Stimulated activated CD4-positive, alpha-beta T cell treated with anti-CD3 and anti-CD28 coated beads, Interleukin-2, amount 100 ng/mL, for 4 hours (primary cell): Measurements from ENCODE around the gene ULBP3.
"Not testable (repeated sequence)": the region's sequence is repeated elsewhere in the genome, so short reads cannot be mapped to it uniquely, and the experiment has no call there.

ENCODE experiments used
- DNase-seq: peaks from one replicate; pipeline ENCODE4 v3.0.0-alpha.2; 2020; ENCODE audit warnings: low read depth

Gene ULBP3

GRCh38 chr6:150015281-150016001, 53.5 kb downstream of the ULBP3 start:
- not testable (repeated sequence) for DNase-seq

DNA sequence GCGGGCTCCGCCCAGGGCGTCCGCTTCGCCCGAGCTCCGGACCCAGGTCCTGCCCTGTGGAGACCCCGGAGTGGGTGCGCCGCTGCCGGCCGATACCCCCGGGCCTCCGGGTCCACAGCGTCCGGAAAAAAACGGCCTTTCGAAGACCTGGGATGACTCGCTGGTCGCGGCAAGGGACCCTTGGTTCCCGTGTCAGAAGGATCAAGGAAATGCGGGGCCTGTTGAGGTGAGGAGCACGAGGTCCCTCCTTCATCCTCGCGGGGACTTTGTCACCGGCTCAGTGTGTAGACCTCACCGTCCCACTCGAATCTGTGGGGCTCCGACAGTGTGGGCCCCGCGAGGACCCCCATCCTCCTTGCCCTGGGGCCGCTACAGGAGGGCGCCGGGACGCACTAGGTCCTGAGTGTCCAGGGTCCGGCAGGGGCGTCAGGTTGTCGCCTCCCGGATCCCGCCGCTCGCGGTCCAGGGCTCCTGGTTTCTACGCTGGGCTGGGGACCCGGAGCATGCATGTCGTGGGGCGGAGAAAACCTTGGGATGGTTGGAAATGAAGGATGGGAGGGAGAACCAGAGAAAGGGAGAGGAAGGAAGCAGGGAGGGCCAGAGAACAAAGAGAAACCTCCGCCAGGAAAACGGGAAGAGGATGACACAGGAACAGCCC, 54.2 kb downstream of the ULBP3 start:
- not testable (repeated sequence) for DNase-seq

- DNase-seq: not testable (repeated sequence)
These were observed 54.9 kb downstream of the ULBP3 start for GRCh38 chr6:150013785-150014622.

DNA sequence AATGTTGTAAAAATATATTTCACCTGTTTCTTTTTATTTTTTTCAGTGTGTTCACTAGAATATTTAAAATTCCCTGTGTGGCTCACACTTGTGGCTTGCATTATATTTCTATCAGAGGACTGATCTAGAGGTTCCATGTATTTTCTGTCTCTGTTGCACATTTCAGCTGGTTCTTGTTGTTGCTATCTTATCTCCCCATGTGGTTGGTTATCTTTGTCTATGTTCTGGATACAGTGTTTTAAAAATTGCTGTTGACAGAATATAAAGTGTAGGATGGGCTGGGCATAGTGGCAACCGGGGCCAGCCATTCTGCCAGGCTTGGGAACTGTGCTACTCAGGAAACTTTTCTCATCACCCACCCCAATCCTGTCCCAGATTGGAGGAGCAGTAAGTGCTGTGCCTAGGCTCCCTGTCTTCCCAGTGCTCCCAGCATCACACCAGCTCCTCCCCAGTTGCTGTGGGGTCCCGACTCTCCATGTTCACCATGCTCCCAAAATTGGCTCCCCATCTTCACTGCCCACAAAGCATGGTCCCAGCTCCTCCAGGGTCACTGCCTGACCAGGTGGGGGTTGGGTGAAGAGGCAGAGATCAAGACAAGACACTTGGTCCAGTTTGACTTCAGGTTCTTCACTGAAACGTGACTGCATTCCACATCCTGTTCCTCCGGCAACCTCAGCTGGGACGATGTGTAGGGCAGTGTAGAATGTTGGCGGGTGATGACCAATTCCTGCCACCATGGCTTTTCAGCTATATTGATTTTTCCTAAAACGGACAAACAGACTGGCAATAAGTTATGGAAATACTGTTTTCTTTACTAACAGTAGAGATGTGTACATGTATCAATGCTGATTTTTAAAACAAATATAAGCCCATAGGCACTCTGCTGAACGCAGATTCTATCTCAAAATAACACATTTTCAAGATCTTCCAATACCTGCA, 55.8 kb downstream of the ULBP3 start:
- not testable (repeated sequence) for DNase-seq
